ENCODE measurements around the gene RPUSD1. TPM values are rescaled to one million over a fixed set of nuclear protein-coding genes. Genes with fewer than 3 reads are reported as not detected.

Gene RPUSD1
- total and polyA plus RNA-seq, 2 of the 13 experiments (the other 11 are each of a cell fraction or from before 2014, with no cell fraction given): 13.1 to 26.2 TPM

DNA sequence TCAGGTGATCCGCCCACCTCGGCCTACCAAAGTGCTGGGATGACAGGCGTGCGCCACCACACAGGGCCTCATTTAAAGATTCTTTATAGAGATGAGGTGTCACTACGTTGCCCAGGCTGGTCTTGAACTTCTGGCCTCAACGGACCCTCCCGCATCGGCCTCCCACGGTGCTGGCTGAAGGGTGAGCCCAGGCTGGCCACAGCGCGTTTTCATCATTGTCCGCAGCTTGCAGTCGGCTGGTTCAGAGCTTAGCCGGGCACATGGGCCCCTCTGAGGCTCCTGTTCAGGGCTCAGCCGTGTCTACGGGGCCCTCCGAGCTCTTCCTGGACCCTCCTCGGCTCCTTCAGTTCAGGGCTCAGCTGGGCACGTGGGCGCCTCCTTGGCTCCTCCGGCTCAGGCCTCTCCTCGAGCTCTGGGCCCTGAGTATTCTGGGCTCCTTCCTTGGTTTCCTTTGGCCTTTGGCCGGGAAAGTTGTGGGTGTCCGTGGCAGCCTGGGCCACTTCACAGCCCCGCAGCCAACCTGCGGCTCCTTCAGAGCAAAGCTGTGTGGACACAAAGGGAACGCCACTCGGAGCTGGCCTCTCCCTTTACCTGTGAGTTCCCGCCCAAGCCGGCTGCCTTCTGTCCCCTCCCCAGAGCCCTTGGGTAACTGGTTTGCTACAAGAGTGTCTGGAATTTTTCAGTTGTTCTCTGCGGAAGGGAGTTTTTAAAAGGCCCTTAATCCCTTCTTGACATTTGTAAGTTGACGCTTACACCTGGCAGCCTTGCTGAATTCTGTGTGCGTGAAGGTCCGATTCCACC, 28.9 kb downstream of the RPUSD1 start (continued):
- TF ChIP-seq, protein P1, sequence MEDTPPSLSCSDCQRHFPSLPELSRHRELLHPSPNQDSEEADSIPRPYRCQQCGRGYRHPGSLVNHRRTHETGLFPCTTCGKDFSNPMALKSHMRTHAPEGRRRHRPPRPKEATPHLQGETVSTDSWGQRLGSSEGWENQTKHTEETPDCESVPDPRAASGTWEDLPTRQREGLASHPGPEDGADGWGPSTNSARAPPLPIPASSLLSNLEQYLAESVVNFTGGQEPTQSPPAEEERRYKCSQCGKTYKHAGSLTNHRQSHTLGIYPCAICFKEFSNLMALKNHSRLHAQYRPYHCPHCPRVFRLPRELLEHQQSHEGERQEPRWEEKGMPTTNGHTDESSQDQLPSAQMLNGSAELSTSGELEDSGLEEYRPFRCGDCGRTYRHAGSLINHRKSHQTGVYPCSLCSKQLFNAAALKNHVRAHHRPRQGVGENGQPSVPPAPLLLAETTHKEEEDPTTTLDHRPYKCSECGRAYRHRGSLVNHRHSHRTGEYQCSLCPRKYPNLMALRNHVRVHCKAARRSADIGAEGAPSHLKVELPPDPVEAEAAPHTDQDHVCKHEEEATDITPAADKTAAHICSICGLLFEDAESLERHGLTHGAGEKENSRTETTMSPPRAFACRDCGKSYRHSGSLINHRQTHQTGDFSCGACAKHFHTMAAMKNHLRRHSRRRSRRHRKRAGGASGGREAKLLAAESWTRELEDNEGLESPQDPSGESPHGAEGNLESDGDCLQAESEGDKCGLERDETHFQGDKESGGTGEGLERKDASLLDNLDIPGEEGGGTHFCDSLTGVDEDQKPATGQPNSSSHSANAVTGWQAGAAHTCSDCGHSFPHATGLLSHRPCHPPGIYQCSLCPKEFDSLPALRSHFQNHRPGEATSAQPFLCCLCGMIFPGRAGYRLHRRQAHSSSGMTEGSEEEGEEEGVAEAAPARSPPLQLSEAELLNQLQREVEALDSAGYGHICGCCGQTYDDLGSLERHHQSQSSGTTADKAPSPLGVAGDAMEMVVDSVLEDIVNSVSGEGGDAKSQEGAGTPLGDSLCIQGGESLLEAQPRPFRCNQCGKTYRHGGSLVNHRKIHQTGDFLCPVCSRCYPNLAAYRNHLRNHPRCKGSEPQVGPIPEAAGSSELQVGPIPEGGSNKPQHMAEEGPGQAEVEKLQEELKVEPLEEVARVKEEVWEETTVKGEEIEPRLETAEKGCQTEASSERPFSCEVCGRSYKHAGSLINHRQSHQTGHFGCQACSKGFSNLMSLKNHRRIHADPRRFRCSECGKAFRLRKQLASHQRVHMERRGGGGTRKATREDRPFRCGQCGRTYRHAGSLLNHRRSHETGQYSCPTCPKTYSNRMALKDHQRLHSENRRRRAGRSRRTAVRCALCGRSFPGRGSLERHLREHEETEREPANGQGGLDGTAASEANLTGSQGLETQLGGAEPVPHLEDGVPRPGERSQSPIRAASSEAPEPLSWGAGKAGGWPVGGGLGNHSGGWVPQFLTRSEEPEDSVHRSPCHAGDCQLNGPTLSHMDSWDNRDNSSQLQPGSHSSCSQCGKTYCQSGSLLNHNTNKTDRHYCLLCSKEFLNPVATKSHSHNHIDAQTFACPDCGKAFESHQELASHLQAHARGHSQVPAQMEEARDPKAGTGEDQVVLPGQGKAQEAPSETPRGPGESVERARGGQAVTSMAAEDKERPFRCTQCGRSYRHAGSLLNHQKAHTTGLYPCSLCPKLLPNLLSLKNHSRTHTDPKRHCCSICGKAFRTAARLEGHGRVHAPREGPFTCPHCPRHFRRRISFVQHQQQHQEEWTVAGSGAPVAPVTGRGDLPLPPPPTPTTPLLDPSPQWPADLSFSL (CRISPR knock-in tag; IDR thresholded peaks at IDR 0.05): no peak
- TF ChIP-seq, protein P2, sequence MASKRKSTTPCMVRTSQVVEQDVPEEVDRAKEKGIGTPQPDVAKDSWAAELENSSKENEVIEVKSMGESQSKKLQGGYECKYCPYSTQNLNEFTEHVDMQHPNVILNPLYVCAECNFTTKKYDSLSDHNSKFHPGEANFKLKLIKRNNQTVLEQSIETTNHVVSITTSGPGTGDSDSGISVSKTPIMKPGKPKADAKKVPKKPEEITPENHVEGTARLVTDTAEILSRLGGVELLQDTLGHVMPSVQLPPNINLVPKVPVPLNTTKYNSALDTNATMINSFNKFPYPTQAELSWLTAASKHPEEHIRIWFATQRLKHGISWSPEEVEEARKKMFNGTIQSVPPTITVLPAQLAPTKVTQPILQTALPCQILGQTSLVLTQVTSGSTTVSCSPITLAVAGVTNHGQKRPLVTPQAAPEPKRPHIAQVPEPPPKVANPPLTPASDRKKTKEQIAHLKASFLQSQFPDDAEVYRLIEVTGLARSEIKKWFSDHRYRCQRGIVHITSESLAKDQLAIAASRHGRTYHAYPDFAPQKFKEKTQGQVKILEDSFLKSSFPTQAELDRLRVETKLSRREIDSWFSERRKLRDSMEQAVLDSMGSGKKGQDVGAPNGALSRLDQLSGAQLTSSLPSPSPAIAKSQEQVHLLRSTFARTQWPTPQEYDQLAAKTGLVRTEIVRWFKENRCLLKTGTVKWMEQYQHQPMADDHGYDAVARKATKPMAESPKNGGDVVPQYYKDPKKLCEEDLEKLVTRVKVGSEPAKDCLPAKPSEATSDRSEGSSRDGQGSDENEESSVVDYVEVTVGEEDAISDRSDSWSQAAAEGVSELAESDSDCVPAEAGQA (IDR thresholded peaks at IDR 0.05; ENCODE audit: low read depth): no peak
- TF ChIP-seq, protein P2 (CRISPR knock-in tag; IDR thresholded peaks at IDR 0.05; ENCODE audit: borderline replicate concordance): no peak
- TF ChIP-seq, protein P3, sequence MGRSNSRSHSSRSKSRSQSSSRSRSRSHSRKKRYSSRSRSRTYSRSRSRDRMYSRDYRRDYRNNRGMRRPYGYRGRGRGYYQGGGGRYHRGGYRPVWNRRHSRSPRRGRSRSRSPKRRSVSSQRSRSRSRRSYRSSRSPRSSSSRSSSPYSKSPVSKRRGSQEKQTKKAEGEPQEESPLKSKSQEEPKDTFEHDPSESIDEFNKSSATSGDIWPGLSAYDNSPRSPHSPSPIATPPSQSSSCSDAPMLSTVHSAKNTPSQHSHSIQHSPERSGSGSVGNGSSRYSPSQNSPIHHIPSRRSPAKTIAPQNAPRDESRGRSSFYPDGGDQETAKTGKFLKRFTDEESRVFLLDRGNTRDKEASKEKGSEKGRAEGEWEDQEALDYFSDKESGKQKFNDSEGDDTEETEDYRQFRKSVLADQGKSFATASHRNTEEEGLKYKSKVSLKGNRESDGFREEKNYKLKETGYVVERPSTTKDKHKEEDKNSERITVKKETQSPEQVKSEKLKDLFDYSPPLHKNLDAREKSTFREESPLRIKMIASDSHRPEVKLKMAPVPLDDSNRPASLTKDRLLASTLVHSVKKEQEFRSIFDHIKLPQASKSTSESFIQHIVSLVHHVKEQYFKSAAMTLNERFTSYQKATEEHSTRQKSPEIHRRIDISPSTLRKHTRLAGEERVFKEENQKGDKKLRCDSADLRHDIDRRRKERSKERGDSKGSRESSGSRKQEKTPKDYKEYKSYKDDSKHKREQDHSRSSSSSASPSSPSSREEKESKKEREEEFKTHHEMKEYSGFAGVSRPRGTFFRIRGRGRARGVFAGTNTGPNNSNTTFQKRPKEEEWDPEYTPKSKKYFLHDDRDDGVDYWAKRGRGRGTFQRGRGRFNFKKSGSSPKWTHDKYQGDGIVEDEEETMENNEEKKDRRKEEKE (IDR thresholded peaks at IDR 0.05): no peak
- no peak for TF ChIP-seq RFXANK (CRISPR knock-in tag; IDR thresholded peaks at IDR 0.05)
- TF ChIP-seq TBL1XR1 (IDR thresholded peaks at IDR 0.05; ENCODE audit: borderline replicate concordance, low read length, partially characterized antibody): no peak
- no peak for TF ChIP-seq REPIN1 (CRISPR knock-in tag; IDR thresholded peaks at IDR 0.05; ENCODE audit: borderline replicate concordance, low read depth)
